Thoracic aorta (tissue), 2 donors: Measurements from ENCODE around the gene COL13A1. TPM values are rescaled to one million over a fixed set of nuclear protein-coding genes. Genes with fewer than 3 reads are reported as not detected.

Source experiments
- ATAC-seq: fragments of 150-250 bp; one replicate; pipeline ENCODE4 v1.8.0; 2017; ENCODE audit warnings: low read depth; ENCODE audit not compliant: insufficient number of reproducible peaks, low FRiP score
- DNase-seq: peaks from one replicate; pipeline ENCODE4 v3.0.0-alpha.2; 2020; ENCODE audit warnings: low spot score
- H3K27ac ChIP-seq, 2 donors: fragments of 200-600 bp; sonication (generic); 1 replicate in 1 of 2; 2 replicates in 1 of 2; pipeline ENCODE4 v1.5.1; 2016; ENCODE audit warnings: mild to moderate bottlenecking in 2 of 2, moderate library complexity in 2 of 2
- H3K27me3 ChIP-seq: fragments of 200-600 bp; sonication (generic); replicated peaks from 2 replicates; pipeline ENCODE4 v1.6.0; 2016; ENCODE audit warnings: mild to moderate bottlenecking; ENCODE audit not compliant: insufficient read depth
- H3K36me3 ChIP-seq: fragments of 200-600 bp; sonication (generic); one replicate; pipeline ENCODE4 v1.5.1; 2016
- H3K4me1 ChIP-seq, 2 donors: fragments of 200-600 bp; sonication (generic); 1 replicate in 1 of 2; 2 replicates in 1 of 2; pipeline versions ENCODE4 v1.5.1 to v1.6.0; 2016; ENCODE audit warnings: low read depth in 2 of 2, mild to moderate bottlenecking in 1 of 2; ENCODE audit not compliant: control insufficient read depth in 1 of 2
- H3K4me3 ChIP-seq: fragments of 200-600 bp; sonication (generic); 2 replicates; pipeline ENCODE4 v1.5.1; 2016; ENCODE audit warnings: mild to moderate bottlenecking
- H3K9me3 ChIP-seq: fragments of 200-600 bp; sonication (generic); 2 replicates; pipeline ENCODE4 v1.5.1; 2016
- total RNA-seq, 2 donors: library from RNA; depleted of rRNA; stranded (reverse); fragments of >200 nt; gene quantifications; one replicate each; pipeline versions ENCODE4 v1.1.0 to v1.2.3, GENCODE V29; 2016
- TF ChIP-seq, protein P1 (sequence below): fragments of 200-600 bp; sonication (generic); IDR thresholded peaks from one replicate; pipeline ENCODE4 v1.5.1; 2019; ENCODE audit warnings: antibody characterized with exemption

Gene COL13A1
- total RNA-seq, 2 donors from 2014 or later = 23.1 to 34.1 TPM

DNA sequence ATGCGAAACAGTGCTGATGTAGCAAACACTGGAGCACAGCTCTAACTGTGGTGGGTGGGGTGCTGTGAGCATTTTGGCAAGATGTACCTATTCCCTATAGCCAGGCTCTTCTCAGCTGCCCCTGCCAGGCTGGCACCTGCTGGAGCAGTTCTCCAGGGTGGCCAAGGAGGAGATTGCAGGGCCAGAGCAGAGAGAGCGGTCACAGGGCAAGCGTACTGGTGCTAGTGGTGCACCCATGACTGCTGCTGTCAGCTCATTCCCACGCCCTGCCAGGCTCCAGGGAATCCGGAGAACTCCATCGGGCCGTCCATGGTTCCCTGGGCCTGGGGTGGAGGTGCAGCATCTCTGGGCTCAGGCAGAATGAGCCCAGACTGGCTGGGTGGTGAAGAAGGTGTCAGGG, 2.1 kb downstream of the COL13A1 start:
- Histone ChIP-seq H3K9me3 (no peaks in the 10 kb centered on the region), H3K4me1 (peaks cover 0 to 38% of the 10 kb centered on the region in 2 donors), H3K4me3 (no peak overlapping the region), H3K36me3 (no peaks in the 10 kb centered on the region), H3K27ac (no peak overlapping the region), H3K27me3 (no peaks in the 10 kb centered on the region)
- no peak for ATAC-seq
- TF ChIP-seq, protein P1, sequence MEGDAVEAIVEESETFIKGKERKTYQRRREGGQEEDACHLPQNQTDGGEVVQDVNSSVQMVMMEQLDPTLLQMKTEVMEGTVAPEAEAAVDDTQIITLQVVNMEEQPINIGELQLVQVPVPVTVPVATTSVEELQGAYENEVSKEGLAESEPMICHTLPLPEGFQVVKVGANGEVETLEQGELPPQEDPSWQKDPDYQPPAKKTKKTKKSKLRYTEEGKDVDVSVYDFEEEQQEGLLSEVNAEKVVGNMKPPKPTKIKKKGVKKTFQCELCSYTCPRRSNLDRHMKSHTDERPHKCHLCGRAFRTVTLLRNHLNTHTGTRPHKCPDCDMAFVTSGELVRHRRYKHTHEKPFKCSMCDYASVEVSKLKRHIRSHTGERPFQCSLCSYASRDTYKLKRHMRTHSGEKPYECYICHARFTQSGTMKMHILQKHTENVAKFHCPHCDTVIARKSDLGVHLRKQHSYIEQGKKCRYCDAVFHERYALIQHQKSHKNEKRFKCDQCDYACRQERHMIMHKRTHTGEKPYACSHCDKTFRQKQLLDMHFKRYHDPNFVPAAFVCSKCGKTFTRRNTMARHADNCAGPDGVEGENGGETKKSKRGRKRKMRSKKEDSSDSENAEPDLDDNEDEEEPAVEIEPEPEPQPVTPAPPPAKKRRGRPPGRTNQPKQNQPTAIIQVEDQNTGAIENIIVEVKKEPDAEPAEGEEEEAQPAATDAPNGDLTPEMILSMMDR = no peak
- DNase-seq = no peak

DNA sequence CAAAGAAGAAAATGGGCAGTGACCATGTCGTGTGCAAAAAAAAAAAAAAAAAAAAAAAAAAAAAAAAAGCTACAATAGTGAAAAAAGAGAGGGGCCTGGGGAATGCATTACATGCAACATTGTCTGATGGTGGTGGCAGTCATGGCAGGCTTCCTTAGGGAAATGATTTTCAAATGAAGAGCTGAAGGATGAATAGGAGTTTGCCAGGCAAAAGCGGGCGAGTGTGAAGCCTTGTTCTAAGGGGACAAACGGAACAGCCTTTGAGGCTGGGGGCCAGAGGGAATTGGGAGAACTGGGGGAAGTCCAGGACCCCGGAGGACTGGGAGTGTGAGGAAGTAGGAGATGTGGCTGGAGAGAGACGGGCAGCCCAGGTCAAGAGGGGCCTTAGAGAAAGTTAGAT, 3.1 kb downstream of the COL13A1 start:
- Histone ChIP-seq H3K36me3 (no peaks in the 10 kb centered on the region), H3K4me1 (peaks cover 0 to 37% of the 10 kb centered on the region in 2 donors), H3K27ac (no peak overlapping the region), H3K4me3 (no peak overlapping the region), H3K9me3 (no peaks in the 10 kb centered on the region), H3K27me3 (no peaks in the 10 kb centered on the region)
- ATAC-seq = no peak
- DNase-seq = no peak
- TF ChIP-seq, protein P1 = no peak

DNA sequence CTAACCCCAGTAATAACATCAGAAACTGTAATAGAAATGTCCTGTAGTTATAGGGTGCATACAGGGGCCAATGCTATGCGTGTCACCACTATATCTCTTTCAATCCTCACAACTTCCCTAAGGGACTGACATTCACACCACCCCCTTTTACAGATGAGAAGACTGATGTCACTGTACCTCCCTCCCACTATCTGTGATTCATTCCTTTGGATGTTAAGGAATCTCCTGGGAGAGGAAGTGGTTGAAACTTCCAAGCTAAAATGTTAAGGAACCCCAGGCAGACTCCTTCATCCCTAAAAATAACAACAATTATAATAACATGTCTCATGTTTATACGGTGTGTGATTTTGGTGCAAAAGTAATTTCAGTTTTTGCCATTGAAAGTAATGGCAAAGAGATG, 5.4 kb downstream of the COL13A1 start:
- H3K27ac ChIP-seq = no peak overlapping the region
- no peak for DNase-seq
- H3K36me3 ChIP-seq = no peaks in the 10 kb centered on the region
- no peaks in the 10 kb centered on the region for H3K9me3 ChIP-seq
- ATAC-seq = no peak
- no peak overlapping the region for H3K4me3 ChIP-seq
- peaks cover 0 to 15% of the 10 kb centered on the region in 2 donors for H3K4me1 ChIP-seq
- TF ChIP-seq, protein P1 = no peak
- H3K27me3 ChIP-seq = no peaks in the 10 kb centered on the region

DNA sequence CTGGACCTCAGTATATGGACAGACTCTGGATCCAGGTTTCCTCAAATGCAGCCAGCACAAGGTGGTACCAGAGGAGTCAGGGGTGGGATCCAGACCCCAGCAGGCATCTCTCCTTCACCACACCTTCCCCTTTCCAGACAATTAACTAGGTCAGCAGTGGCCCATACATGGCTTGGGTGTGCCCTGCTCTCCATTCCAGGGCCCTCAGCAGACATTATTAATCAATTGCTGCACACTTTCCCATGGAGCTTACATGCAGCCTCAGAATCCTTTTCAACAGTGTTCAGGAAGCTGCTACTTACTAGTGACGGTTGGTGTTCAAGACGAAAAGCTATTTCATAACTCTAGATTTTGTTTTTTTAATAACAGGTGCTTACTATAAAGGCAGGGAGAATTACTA, 6.0 kb downstream of the COL13A1 start:
- Histone ChIP-seq H3K4me3 (no peak overlapping the region), H3K27me3 (no peaks in the 10 kb centered on the region), H3K4me1 (peaks cover 0 to 12% of the 10 kb centered on the region in 2 donors), H3K27ac (no peak overlapping the region), H3K9me3 (no peaks in the 10 kb centered on the region), H3K36me3 (no peaks in the 10 kb centered on the region)
- TF ChIP-seq, protein P1 = no peak
- ATAC-seq (no peak), DNase-seq (no peak)

DNA sequence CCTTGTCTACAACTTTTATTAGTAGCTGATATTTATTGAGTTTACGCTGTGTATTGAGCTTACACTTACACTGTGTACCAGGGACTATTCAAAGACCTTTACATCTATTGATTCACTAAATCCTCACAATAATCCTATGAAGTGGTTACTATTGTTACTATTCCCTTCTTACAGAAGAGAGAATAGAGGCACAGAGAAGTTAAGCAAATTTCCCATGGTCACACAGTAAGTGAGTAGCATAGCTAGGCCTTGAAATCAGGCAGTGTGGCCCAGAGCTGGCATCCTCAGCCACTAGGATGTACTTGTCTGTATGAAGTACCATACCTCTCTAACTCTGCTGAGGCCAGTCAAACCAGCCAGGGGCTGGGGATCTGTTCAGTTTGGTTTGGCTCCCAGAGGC, 7.6 kb downstream of the COL13A1 start:
- Histone ChIP-seq H3K4me3 (no peak overlapping the region), H3K27ac (no peak overlapping the region), H3K4me1 (no peaks in the 10 kb centered on the region), H3K27me3 (no peaks in the 10 kb centered on the region), H3K36me3 (no peaks in the 10 kb centered on the region), H3K9me3 (no peaks in the 10 kb centered on the region)
- DNase-seq = no peak
- no peak for ATAC-seq
- TF ChIP-seq, protein P1 = no peak
